Measurements from ENCODE around the gene PANK3.
"Not testable (repeated sequence)": the region's sequence is repeated elsewhere in the genome, so short reads cannot be mapped to it uniquely, and the experiment has no call there.

PANK3 gene

GRCh38 chr5:168578538-168579487 is at the start of gene PANK3:
PANK3 (minus strand) TSS chr5:168579368; CDS start chr5:168579283, 85 bp downstream.
- DNase-seq = peak; percentile 31 to 57

GRCh38 chr5:168624850-168625364 is 45.7 kb upstream of the PANK3 start:
- peak; percentile 19 to 32 for DNase-seq

- no peak for DNase-seq
Observed at GRCh38 chr5:168620807-168621206, 41.6 kb upstream of the PANK3 start.

- DNase-seq = no peak
Observed at GRCh38 chr5:168614661-168615060, 35.5 kb upstream of the PANK3 start.

GRCh38 chr5:168613996-168614395 is 34.8 kb upstream of the PANK3 start:
- no peak for DNase-seq

- DNase-seq = no peak
Observed at GRCh38 chr5:168613396-168613795, 34.2 kb upstream of the PANK3 start.

- DNase-seq = no peak
Observed at GRCh38 chr5:168612996-168613395, 33.8 kb upstream of the PANK3 start.

GRCh38 chr5:168612123-168612522 is 33.0 kb upstream of the PANK3 start:
- no peak for DNase-seq

- no peak for DNase-seq
Observed at GRCh38 chr5:168611165-168611564, 32.0 kb upstream of the PANK3 start.

GRCh38 chr5:168609806-168610482 is 30.8 kb upstream of the PANK3 start:
- DNase-seq = no peak

GRCh38 chr5:168608821-168609220 is 29.7 kb upstream of the PANK3 start:
- DNase-seq = no peak

GRCh38 chr5:168608386-168608785 is 29.2 kb upstream of the PANK3 start:
- DNase-seq = no peak

- no peak for DNase-seq
Observed at GRCh38 chr5:168607946-168608345, 28.8 kb upstream of the PANK3 start.

- DNase-seq = no peak
Observed at GRCh38 chr5:168606562-168606961, 27.4 kb upstream of the PANK3 start.

- DNase-seq = no peak
Observed at GRCh38 chr5:168604436-168604835, 25.3 kb upstream of the PANK3 start.

- no peak for DNase-seq
Observed at GRCh38 chr5:168603746-168604145, 24.6 kb upstream of the PANK3 start.

- no peak for DNase-seq
Observed at GRCh38 chr5:168602517-168602916, 23.3 kb upstream of the PANK3 start.

- DNase-seq = no peak
Observed at GRCh38 chr5:168601972-168602371, 22.8 kb upstream of the PANK3 start.

- no peak for DNase-seq
Observed at GRCh38 chr5:168600409-168600808, 21.2 kb upstream of the PANK3 start.

- DNase-seq = no peak
Observed at GRCh38 chr5:168599826-168600225, 20.7 kb upstream of the PANK3 start.

GRCh38 chr5:168598639-168599038 is 19.5 kb upstream of the PANK3 start:
- DNase-seq = no peak

- no peak for DNase-seq
Observed at GRCh38 chr5:168596927-168597326, 17.8 kb upstream of the PANK3 start.

- not testable (repeated sequence) for DNase-seq
Observed at GRCh38 chr5:168596122-168596521, 17.0 kb upstream of the PANK3 start.

- DNase-seq = no peak
Observed at GRCh38 chr5:168592014-168592368, 12.8 kb upstream of the PANK3 start.

All from AML-193 (cell line).